SK-N-SH (cell line): ENCODE results near the gene GATB. TPM values are rescaled to one million over a fixed set of nuclear protein-coding genes. Genes with fewer than 3 reads are reported as not detected.

Experiments
- CTCF ChIA-PET: fragments of 300-600, 350-600 bp; formaldehyde crosslinking; extraction: SDS; loops from one replicate; lab custom pipeline; 2021; lab: Yijun Ruan, JAX
- POLR2A ChIA-PET: fragments of 350-600 bp; sonication (Branson Sonifier 250); formaldehyde crosslinking; extraction: SDS; loops from one replicate; lab custom pipeline; 2020; ENCODE audit warnings: antibody characterized with exemption, inconsistent platforms; lab: Yijun Ruan, JAX
- DNase-seq: peaks from one replicate; pipeline ENCODE4 v3.0.0; 2012
- H2AFZ ChIP-seq: fragments of 200-600 bp; sonication (generic); 2 replicates; pipeline ENCODE4 v1.8.1; 2016; ENCODE audit warnings: antibody characterized with exemption, mild to moderate bottlenecking, low read depth
- H3F3A ChIP-seq: fragments of 200-600 bp; sonication (generic); replicated peaks from 2 replicates; pipeline ENCODE3; 2016; ENCODE audit warnings: antibody characterized with exemption, mild to moderate bottlenecking; ENCODE audit not compliant: insufficient read depth
- H3K27ac ChIP-seq, 2 experiments: fragments of 200-500 bp in 1 of 2; fragments of 200-600 bp in 1 of 2; sonication (Bioruptor generic) in 1 of 2; sonication (generic), shearing (Covaris generic) in 1 of 2; 2 replicates each; pipeline versions ENCODE4 v1.5.1 to v1.6.1; 2014 to 2016; ENCODE audit warnings: low read depth in 2 of 2, inconsistent platforms in 1 of 2, low read length in 1 of 2, mild to moderate bottlenecking in 1 of 2, mixed read lengths in 1 of 2
- H3K27me3 ChIP-seq: fragments of 200-600 bp; sonication (generic), shearing (Covaris generic); 2 replicates; pipeline ENCODE4 v1.6.1; 2016; ENCODE audit warnings: mixed run types; ENCODE audit not compliant: insufficient read depth
- H3K36me3 ChIP-seq, 2 experiments: fragments of 200-500 bp in 1 of 2; fragments of 200-600 bp in 1 of 2; sonication (Bioruptor generic) in 1 of 2; sonication (generic) in 1 of 2; replicated peaks in 1 of 2; 2 replicates each; pipeline versions ENCODE3 to v1.5.1; 2014 to 2016; ENCODE audit warnings: low read length in 1 of 2, mild to moderate bottlenecking in 1 of 2; ENCODE audit not compliant: insufficient read depth in 2 of 2, control insufficient read depth in 1 of 2
- H3K4me1 ChIP-seq, 2 experiments: fragments of 200-500 bp in 1 of 2; fragments of 200-600 bp in 1 of 2; sonication (Bioruptor generic) in 1 of 2; sonication (generic), shearing (Covaris generic) in 1 of 2; 2 replicates each; pipeline versions ENCODE4 v1.5.1 to v1.6.1; 2014 to 2016; ENCODE audit warnings: low read depth in 1 of 2, low read length in 1 of 2, mixed run types in 1 of 2; ENCODE audit not compliant: insufficient read depth in 2 of 2, control insufficient read depth in 1 of 2
- H3K4me2 ChIP-seq: fragments of 200-600 bp; sonication (generic), shearing (Covaris generic); 2 replicates; pipeline ENCODE4 v1.6.1; 2017; ENCODE audit warnings: mixed run types
- H3K4me3 ChIP-seq, 2 experiments: fragments of 200-500 bp in 1 of 2; fragments of 200-600 bp in 1 of 2; sonication (Bioruptor generic) in 1 of 2; sonication (generic), shearing (Covaris generic) in 1 of 2; 2 replicates each; pipeline versions ENCODE4 v1.5.1 to v1.8.1; 2014 to 2016; ENCODE audit warnings: low read depth in 2 of 2, inconsistent platforms in 1 of 2, low read length in 1 of 2, mild to moderate bottlenecking in 1 of 2, mixed read lengths in 1 of 2, moderate library complexity in 1 of 2
- H3K79me2 ChIP-seq: fragments of 200-600 bp; sonication (generic); 2 replicates; pipeline ENCODE4 v1.8.1; 2017; ENCODE audit warnings: mild to moderate bottlenecking; ENCODE audit not compliant: insufficient read depth
- H3K9ac ChIP-seq: fragments of 200-600 bp; sonication (generic); 2 replicates; pipeline ENCODE4 v1.6.1; 2017; ENCODE audit warnings: mixed run types
- H3K9me2 ChIP-seq: fragments of 200-600 bp; sonication (generic); 2 replicates; pipeline ENCODE4 v1.6.1; 2017; ENCODE audit warnings: mixed run types
- H3K9me3 ChIP-seq: fragments of 200-600 bp; sonication (generic); 2 replicates; pipeline ENCODE4 v1.6.1; 2017; ENCODE audit warnings: mixed run types, mild to moderate bottlenecking, moderate library complexity
- H4K20me1 ChIP-seq: fragments of 200-600 bp; sonication (generic); 2 replicates; pipeline ENCODE4 v1.6.1; 2017; ENCODE audit warnings: mild to moderate bottlenecking, mixed run types; ENCODE audit not compliant: insufficient read depth
- CHD2 ChIP-seq: fragments of 150-350 bp; IDR thresholded peaks from 2 replicates; pipeline ENCODE4 v1.6.1; 2018; ENCODE audit warnings: low read length; ENCODE audit not compliant: partially characterized antibody
- ELF1 ChIP-seq: IDR thresholded peaks from 2 replicates; pipeline ENCODE4 v1.4.0; 2012
- EZH2phosphoT487 ChIP-seq: fragments of 200-600 bp; sonication (generic); IDR thresholded peaks from 2 replicates; pipeline ENCODE4 v1.6.1; 2017; ENCODE audit warnings: low read depth, mixed run types, mild to moderate bottlenecking, antibody characterized with exemption, moderate library complexity, borderline replicate concordance
- FOXM1 ChIP-seq: IDR thresholded peaks from 2 replicates; pipeline ENCODE4 v1.4.0; 2012; ENCODE audit warnings: low read depth, mild to moderate bottlenecking
- GABPA ChIP-seq: IDR thresholded peaks from 2 replicates; pipeline ENCODE4 v1.4.0; 2012; ENCODE audit warnings: low read depth, mild to moderate bottlenecking
- JUND ChIP-seq: IDR thresholded peaks from 2 replicates; pipeline ENCODE4 v1.4.0; 2012
- MEF2A ChIP-seq: IDR thresholded peaks from 2 replicates; pipeline ENCODE4 v1.4.0; 2012; ENCODE audit warnings: low read depth, borderline replicate concordance
- NFIC ChIP-seq: IDR thresholded peaks from 2 replicates; pipeline ENCODE4 v1.4.0; 2012; ENCODE audit warnings: borderline replicate concordance
- NRF1 ChIP-seq: IDR thresholded peaks from 2 replicates; pipeline ENCODE4 v1.6.1; 2012; ENCODE audit warnings: low read depth, mild to moderate bottlenecking, low read length
- RAD21 ChIP-seq: IDR thresholded peaks from 2 replicates; pipeline ENCODE4 v1.6.1; 2012; ENCODE audit warnings: mild to moderate bottlenecking, low read length
- RCOR1 ChIP-seq: fragments of 150-350 bp; IDR thresholded peaks from 2 replicates; pipeline ENCODE4 v1.6.1; 2017; ENCODE audit warnings: antibody characterized with exemption, low read length
- SIN3A ChIP-seq: IDR thresholded peaks from 2 replicates; pipeline ENCODE4 v1.6.1; 2012; ENCODE audit warnings: low read depth, mild to moderate bottlenecking, low read length, moderate library complexity, borderline replicate concordance
- TCF12 ChIP-seq: IDR thresholded peaks from 2 replicates; pipeline ENCODE4 v1.4.0; 2012
- YY1 ChIP-seq: IDR thresholded peaks from 2 replicates; pipeline ENCODE4 v1.4.0; 2012; ENCODE audit warnings: low read depth, mild to moderate bottlenecking
- WGBS: methylation state at CpG from one replicate; pipeline ENCODE4 v1.1.6; 2017; ENCODE audit warnings: low lambda C conversion rate; 5-methylcytosine and 5-hydroxymethylcytosine counted together
- polyA plus RNA-seq, 3 experiments: library from polyadenylated mRNA; depleted of rRNA; stranded (reverse); fragments of >200 nt; gene quantifications; 2 replicates each; pipeline ENCODE4 v1.2.3, GENCODE V29; 2012
- TF ChIP-seq, protein P1 (sequence below): IDR thresholded peaks from 2 replicates; pipeline ENCODE4 v1.4.0; 2012; ENCODE audit warnings: low read depth
- TF ChIP-seq, protein P2 (sequence below): IDR thresholded peaks from 2 replicates; pipeline ENCODE4 v1.4.0; 2012; ENCODE audit warnings: low read depth, borderline replicate concordance

Gene GATB
- polyA plus RNA-seq, 1 of the 3 experiments (the other 2 are of a cell fraction), result 28.1 TPM

DNA sequence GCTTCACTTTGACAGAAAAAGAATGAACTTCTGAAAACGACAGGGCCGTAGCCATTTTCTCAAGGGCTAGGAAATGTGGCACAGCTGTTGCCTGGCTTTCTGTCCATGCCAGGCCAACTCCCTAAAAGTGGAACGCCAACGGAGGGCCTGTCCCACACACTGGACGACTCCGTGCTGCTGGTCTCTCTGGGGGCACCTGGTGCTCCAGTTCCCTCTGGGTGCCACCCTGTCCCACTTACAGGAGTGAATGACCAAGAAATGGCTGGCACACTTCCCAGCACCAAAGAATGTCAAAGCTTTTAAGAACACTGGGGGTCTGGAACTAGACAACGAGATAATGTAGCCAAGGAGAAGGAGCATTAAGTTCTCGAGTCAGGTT, 40.9 kb downstream of the GATB start:
- ChIA-PET POLR2A (no interaction called here), CTCF (no interaction called here)
- Histone ChIP-seq H3K36me3 (peaks cover 0 to 4% of the 10 kb centered on the region in 2 experiments), H3K9ac (no peak overlapping the region), H3K4me2 (no peak overlapping the region), H4K20me1 (no peaks in the 10 kb centered on the region), H3K27me3 (no peaks in the 10 kb centered on the region), H3K79me2 (no peaks in the 10 kb centered on the region), H3K4me3 (no peak overlapping the region), H3K4me1 (no peaks in the 10 kb centered on the region), H3F3A (no peaks in the 10 kb centered on the region), H2AFZ (no peak overlapping the region), H3K9me3 (no peaks in the 10 kb centered on the region), H3K9me2 (no peaks in the 10 kb centered on the region), H3K27ac (no peak overlapping the region)
- DNase-seq, result no peak
- WGBS, result 96% methylated on average over 4 of the region's 8 CpGs
- TF ChIP-seq NFIC (no peak), NRF1 (no peak), JUND (no peak), YY1 (no peak), TCF12 (no peak)
- TF ChIP-seq, protein P1, sequence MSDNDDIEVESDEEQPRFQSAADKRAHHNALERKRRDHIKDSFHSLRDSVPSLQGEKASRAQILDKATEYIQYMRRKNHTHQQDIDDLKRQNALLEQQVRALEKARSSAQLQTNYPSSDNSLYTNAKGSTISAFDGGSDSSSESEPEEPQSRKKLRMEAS, result no peak
- TF ChIP-seq, protein P2, sequence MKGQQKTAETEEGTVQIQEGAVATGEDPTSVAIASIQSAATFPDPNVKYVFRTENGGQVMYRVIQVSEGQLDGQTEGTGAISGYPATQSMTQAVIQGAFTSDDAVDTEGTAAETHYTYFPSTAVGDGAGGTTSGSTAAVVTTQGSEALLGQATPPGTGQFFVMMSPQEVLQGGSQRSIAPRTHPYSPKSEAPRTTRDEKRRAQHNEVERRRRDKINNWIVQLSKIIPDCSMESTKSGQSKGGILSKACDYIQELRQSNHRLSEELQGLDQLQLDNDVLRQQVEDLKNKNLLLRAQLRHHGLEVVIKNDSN, result no peak

DNA sequence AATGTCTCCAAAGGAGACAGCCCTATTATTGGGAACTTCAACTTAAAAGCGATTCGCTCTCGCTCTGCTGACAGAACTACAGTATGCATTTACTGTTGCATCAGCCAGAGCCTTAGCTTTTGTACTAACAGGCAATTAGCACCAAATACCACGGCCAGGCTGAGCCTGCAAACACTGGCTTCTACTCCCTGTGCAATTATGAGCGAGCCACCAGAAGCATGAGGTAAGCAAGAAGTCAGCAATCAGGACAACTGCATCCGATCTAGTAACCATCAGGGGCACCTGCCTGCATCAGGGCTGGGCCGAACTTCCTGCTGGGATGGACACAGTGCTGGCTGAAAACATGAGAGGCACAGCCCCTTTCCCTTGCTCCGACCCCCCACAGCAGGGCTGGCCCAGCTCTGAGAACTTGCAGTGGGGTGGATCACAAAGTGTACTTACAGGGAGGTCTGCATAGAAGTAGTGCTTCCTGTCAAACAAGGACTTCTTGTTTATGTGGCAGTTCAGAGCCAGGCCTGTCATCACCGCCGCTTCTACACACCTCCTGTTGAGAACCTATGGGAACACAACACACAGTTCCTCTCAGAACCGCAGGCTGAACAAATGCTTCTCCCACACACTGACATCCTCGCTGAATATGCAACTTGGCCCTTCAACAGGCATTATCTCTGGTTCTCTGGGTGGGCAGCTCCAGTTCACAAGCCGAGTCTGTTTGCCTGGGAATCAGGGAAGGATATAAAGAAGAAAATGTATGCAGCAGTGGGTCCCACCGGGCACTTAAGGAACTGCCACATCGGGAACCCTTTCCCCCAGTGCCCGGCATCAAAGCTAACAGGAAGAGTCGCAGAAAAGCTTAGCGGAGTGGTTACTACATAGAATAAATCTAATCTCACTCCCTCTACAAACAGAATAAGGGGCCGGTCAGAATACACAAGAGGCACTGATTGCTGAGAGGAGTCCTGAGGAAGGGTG, 41.5 kb downstream of the GATB start:
- no peaks in the 10 kb centered on the region for H3K9me3 ChIP-seq
- no peaks in the 10 kb centered on the region for H3K27me3 ChIP-seq
- WGBS, result 92% methylated on average over 16 of the region's 19 CpGs
- CTCF ChIA-PET, result no interaction called here
- peaks cover 0 to 8% of the 10 kb centered on the region in 2 experiments for H3K36me3 ChIP-seq
- H2AFZ ChIP-seq, result no peak overlapping the region
- H4K20me1 ChIP-seq, result no peaks in the 10 kb centered on the region
- H3K27ac ChIP-seq, result no peak overlapping the region
- no peaks in the 10 kb centered on the region for H3K4me1 ChIP-seq
- DNase-seq, result no peak
- H3K9ac ChIP-seq, result no peak overlapping the region
- H3K4me3 ChIP-seq, result no peak overlapping the region
- no peaks in the 10 kb centered on the region for H3K79me2 ChIP-seq
- H3F3A ChIP-seq, result no peaks in the 10 kb centered on the region
- TF ChIP-seq EZH2phosphoT487, result no peak
- TF ChIP-seq ELF1, result no peak
- no peak for TF ChIP-seq RAD21
- TF ChIP-seq FOXM1, result no peak
- no peak for TF ChIP-seq SIN3A
- no peak for TF ChIP-seq TCF12
- no peak for TF ChIP-seq RCOR1
- no peak for TF ChIP-seq GABPA
- TF ChIP-seq CHD2, result no peak
- no peak for TF ChIP-seq MEF2A
- TF ChIP-seq, all 33 proteins: peak for 0
- POLR2A ChIA-PET, result no interaction called here
- H3K4me2 ChIP-seq, result no peak overlapping the region
- H3K9me2 ChIP-seq, result no peaks in the 10 kb centered on the region
